GM18907 (cell line): ENCODE measurements around the gene OR2A2.

Experiments
- ATAC-seq: cut with Tn5 transposase; IDR thresholded peaks from one replicate; pipeline ENCODE4 v1.9.1; 2021; ENCODE audit warnings: mild to moderate bottlenecking, moderate library complexity; ENCODE audit not compliant: unreplicated experiment

The OR2A2 gene

GRCh38 chr7:144134116-144134515 lies 24.7 kb downstream of the OR2A2 start:
- ATAC-seq: no peak

GRCh38 chr7:144137501-144137900 lies 28.1 kb downstream of the OR2A2 start:
- no peak for ATAC-seq

GRCh38 chr7:144142187-144142586 lies 32.8 kb downstream of the OR2A2 start:
- no peak for ATAC-seq

- ATAC-seq: no peak
Measured at GRCh38 chr7:144144426-144144825, 35.0 kb downstream of the OR2A2 start.

- no peak for ATAC-seq
Measured at GRCh38 chr7:144148224-144148827, 38.9 kb downstream of the OR2A2 start.

- no peak for ATAC-seq
Measured at GRCh38 chr7:144158861-144159260, 49.5 kb downstream of the OR2A2 start.
